Glomerular visceral epithelial cell (primary cell): Measurements from ENCODE around the gene LRRC58.
A peak's percentile ranks its signal among the peaks of the same experiment; 100 is the strongest.
"Not testable (repeated sequence)": the region's sequence is repeated elsewhere in the genome, so short reads cannot be mapped to it uniquely, and the experiment has no call there.

Source experiments
- DNase-seq: peaks from one replicate; pipeline ENCODE4 v3.0.0-alpha.2; 2016; ENCODE audit errors: extremely low spot score

The LRRC58 gene

GRCh38 chr3:120348991-120349854 is at the start of gene LRRC58:
Gene LRRC58 (minus strand): TSS chr3:120349354. CDS start chr3:120349243, 111 bp downstream.
- DNase-seq = peak; percentile 93

- DNase-seq = no peak
Measured at GRCh38 chr3:120396469-120396868, 47.3 kb upstream of the LRRC58 start.

DNA sequence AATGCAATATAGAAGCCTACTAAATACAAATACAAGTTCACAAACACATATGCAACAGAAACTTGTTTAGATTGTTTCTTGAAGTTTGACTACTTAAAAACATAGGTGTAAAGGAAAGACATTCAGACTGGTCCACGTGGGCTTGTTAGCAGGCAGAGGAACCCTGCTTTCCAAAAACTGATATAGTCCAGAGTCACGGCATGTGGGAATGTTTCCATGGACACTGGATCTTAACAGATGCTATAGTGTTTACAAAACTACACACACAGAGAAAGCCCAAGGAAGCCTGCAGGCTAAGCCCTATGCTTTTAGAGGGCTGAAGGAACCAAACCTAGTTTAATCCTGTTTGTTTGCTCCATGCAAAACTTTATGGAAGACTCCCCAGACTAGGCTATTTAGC is 45.2 kb upstream of the LRRC58 start:
- DNase-seq = no peak

- no peak for DNase-seq
Measured at GRCh38 chr3:120393761-120394160, 44.6 kb upstream of the LRRC58 start.

- DNase-seq = no peak
Measured at GRCh38 chr3:120393243-120393642, 44.1 kb upstream of the LRRC58 start.

DNA sequence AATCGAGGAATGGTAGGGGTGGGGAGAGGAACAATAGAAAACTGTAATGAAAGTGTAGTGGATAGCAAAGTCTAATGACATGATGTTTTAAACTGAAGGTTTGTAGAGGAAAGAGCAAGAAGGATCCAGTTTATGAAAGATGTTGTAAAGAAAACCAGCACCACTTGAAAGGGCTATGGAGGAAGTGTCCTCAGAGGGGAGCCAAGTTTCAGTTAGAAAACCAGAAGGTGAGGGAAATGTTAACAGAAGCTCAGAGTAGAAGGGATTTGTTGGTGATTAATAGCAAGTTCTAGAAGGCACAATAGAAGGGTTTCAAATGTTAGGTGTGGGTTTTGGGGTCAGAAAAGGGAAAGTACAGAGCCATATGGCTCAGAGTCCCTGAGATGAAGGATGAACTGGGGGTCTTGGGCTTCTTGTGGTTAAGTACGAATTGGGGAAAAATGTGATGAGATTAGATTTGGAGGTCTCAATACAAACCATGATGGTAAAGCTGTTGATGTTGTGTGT is 33.8 kb upstream of the LRRC58 start:
- no peak for DNase-seq

DNA sequence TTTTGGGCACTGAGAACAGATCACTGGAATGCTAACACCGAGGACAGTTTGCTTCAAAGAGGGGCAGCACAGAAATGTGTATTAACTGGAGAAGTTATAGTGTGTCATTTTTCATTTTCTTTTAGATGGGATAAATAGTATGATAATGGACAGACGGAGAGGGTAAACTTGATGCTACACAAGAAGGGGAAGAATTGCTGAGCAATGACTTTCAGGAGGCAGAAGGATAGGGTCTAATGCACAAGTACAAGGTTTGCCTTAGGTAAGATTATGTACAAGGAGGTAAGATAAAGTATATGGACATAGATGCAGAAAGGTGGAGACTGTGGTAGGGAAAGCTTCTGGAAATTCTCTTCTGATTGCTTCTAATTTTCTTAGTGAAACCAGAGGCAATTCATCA is 32.3 kb upstream of the LRRC58 start:
- no peak for DNase-seq

- not testable (repeated sequence) for DNase-seq
Measured at GRCh38 chr3:120377948-120378347, 28.8 kb upstream of the LRRC58 start.

DNA sequence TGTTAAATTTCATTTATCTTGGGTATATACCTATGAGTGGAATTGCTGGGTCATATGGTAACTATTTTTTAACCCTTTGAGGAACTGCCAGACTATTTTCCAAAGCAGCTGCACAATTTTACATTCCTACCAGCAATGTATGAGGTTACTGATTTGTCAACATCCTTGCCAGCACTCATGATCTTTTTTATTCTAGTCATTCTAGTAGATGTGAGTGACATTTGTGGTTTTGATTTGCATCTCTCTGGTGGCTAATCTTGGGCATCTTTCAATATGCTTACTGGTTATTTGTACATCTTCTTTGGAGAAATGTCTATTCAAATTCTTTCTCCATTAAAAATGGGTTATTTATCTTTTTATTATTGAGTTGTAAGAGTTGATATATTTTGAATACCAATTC is 21.3 kb upstream of the LRRC58 start:
- DNase-seq = no peak

DNA sequence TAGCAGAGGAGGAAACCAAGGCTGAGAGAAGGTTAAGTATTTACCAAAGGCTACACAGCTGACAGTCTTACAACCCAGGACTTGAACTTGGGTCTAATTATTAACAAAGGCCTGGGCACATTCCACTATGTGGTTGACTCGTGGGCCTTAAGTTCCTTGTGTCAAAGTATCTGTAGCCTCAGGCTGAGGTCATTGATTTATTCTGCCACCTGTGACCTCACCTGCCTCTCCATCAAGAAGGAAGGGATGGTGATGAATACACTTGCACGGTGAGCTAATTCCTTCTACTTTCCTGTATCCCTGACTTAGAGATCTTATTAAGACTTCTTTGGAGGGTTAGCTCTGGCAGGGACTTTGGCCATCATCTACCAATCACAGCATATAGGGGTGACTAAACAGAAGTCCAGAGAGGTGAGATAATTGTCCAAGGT is 19.9 kb upstream of the LRRC58 start:
- peak; percentile 87 for DNase-seq

GRCh38 chr3:120368172-120368571 is 19.0 kb upstream of the LRRC58 start:
- DNase-seq = no peak

GRCh38 chr3:120364821-120365220 is 15.7 kb upstream of the LRRC58 start:
- DNase-seq = peak; percentile 26

DNA sequence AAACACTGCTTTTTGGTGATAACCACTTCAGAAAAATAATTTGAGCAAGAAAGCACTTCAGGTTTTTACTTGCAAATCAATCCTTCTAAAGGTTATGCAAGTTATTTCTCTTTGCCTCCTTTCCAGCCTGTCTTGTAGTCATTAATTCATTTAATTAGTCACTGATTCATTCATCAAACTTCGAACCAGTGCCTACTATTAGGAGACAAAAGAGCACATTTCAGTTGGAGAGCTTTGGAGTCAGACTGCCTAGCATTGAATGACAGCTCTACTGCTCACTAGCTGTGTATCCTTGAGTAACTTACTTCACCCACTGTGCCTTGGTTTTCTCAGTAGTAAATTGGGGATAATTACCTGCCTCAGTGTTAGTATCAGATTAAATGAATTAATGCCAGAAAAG is 14.9 kb upstream of the LRRC58 start:
- no peak for DNase-seq

- no peak for DNase-seq
Measured at GRCh38 chr3:120357807-120358206, 8.7 kb upstream of the LRRC58 start.

- DNase-seq = no peak
Measured at GRCh38 chr3:120355486-120355885, 6.3 kb upstream of the LRRC58 start.

GRCh38 chr3:120353463-120353862 is 4.3 kb upstream of the LRRC58 start:
- no peak for DNase-seq

DNA sequence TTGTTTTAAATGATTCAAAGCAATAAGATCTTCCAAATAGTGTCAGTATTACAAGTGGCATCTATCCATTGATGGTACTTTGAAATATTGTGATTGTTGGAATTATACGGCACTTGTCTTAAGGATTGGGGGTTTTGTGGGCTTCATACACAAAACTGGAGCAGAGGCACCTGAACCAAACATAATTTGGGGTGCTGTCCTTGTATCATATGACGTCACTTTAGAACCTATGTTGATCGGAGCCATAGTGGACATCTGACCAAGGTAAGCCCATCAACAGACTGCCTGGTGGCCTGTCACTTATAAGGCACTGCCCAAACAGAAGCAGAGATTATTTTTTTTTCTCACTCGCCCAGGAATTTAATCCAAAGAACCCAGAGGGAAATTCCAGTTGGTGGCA is 2.9 kb upstream of the LRRC58 start:
- no peak for DNase-seq

DNA sequence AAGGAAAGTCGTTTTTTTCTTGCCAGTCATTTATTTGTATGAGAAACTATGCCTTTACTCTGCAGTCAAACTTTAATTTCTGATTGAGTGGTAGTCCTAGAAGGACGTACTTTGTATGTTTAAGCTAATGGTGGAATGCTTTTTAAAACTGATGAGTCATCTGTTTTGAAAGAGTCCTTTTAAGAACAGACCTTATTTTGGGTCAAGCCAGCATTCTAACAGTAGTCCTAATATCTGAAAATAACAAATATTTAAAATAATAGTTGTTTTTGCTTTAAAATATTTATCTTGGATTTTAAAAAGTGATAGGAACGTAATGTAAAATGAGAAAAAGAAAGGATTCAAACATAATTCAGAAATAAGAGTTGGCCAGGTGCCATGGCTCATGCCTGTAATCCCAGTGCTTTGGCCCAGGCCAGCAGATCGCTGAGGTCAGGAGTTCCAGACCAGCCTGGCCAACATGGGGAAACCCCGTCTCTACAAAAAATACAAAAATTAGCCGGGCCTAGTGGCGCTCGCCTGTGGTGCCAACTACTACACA is 1.3 kb upstream of the LRRC58 start:
- DNase-seq = peak; percentile 62

DNA sequence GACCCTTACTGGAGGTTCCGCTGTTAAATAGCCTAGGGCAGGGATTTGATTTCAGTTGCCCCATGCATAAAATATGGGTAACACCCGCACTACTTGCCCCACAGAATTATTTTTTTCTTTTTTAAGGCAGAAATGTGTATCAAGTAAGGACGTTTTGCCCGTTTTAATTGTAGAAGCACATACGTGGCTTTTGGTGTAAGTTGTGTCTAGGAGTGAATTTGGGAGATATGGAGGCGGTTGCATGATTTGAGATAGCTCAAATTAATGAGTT is 636 bp upstream of the LRRC58 start:
- DNase-seq = no peak

DNA sequence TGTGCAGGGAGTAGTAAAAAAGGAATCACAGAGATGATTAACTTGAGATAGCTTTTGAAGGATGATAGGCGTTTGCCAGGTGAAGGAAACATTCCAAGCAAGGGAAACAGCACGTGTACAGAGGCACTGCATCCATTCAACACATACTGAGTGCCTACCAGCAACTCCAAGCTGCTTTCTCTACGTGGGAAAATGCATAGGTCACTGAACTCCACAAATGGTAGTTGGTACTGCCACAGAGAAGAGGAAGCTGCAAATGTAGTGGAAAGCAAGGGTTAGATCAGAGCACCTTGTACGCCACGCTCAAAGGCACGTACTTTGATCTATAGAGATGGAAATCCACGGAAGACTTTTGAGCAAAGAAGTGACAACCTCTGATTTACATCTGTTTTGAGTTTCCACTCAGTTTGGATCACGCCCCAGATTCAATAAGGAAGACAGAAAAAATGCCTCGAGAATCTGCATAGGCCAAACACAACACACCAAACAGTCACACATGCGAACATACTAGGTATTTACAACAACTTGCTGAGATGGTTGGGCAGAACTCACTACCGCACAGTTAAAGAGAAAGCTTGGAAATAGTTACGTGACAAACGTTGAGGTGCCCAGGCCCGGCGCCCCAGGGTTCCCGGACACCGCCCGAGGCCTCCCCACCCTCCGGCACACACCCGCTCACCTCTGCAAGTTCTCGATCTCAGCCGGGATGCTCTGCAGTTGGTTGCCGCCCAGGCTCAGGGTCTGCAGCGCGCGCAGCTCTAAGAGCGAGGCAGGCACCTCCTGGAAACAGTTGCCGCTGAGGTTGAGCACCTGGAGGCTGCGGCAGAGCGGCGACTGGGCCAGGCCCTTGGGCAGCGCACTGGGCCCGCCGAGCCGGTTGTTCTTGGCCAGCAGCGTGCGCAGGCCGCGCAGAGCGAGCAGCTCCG is 826 bp downstream of the LRRC58 start:
- peak; percentile 27 for DNase-seq

- no peak for DNase-seq
Measured at GRCh38 chr3:120344349-120344748, 4.8 kb downstream of the LRRC58 start.

DNA sequence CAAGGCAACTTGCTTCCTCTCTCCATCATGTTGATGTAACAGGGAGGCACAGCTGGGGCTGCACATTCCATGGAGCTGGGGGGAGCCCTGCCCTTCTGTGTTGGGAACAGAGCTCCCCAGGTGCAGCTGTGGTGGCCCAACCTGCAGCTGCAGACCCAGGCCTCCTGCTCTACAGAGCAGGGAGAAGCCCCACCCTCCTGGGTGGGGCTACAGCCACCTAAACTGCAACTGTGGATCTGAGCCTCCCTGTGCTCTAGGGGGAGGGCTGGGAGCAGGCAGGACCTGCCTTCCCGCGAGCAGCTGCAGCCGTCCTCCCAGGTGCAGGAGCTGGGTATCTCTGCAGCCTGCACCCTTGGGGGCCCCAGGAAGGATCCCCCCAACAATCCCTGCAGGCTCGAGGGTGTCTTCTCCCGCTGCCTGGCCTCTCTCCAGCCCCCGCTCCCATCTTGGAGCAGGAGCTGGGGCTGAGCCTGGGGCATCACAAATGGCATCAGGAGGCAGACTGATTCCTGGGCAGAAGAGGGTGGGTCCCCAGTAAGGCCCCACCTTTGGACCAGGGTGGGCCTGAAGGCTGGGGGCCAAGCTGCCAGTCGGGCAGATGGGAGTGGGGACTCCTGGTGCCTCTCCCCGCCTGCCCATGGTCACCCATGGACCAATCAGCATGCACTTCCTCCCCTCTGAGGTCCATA is 7.4 kb downstream of the LRRC58 start:
- no peak for DNase-seq
